GM12878 (cell line): ENCODE measurements around the gene PLPP3. TPM values are rescaled to one million over a fixed set of nuclear protein-coding genes. Genes with fewer than 3 reads are reported as not detected.

ENCODE experiments used
- ATAC-seq: fragments of 200-7000 bp; cut with Tn5 transposase; 3 replicates; pipeline ENCODE4 v1.9.1; 2020; ENCODE audit warnings: mild to moderate bottlenecking, moderate library complexity
- BruUV-seq: library from RNA; stranded (reverse); fragments of 400-500 nt; replicated peaks from 2 replicates; lab custom pipeline; 2021; lab: Mats Ljungman, UMichigan
- CTCF ChIA-PET: fragments of 300-600 bp; sonication (Branson Sonifier 250); formaldehyde crosslinking; extraction: SDS; loops from one replicate; lab custom pipeline; 2021; ENCODE audit warnings: inconsistent platforms; lab: Yijun Ruan, JAX
- POLR2A ChIA-PET: fragments of 350-600 bp; formaldehyde crosslinking; extraction: SDS; loops from one replicate; lab custom pipeline; 2021; ENCODE audit warnings: inconsistent platforms; lab: Charles Lee
- RAD21 ChIA-PET: fragments of 300-600 bp; sonication (Branson Sonifier 250); formaldehyde crosslinking; loops from one replicate; lab custom pipeline; 2023; ENCODE audit warnings: antibody characterized with exemption; ENCODE audit not compliant: unreplicated experiment; lab: Charles Lee
- SMC1A ChIA-PET: fragments of 300-600 bp; sonication (Branson Sonifier 250); formaldehyde crosslinking; loops from one replicate; lab custom pipeline; 2023; ENCODE audit not compliant: unreplicated experiment, uncharacterized antibody; lab: Charles Lee
- DNase-seq: peaks from one replicate; pipeline ENCODE4 v3.0.0-alpha.2; 2011; ENCODE audit warnings: low read depth, low spot score
- FAIRE-seq: peaks from 3 replicates; lab custom pipeline; 2011; peaks lifted over from hg19 to GRCh38; lab: Jason Lieb, UNC
- H2AFZ ChIP-seq: 2 replicates; pipeline ENCODE4 v1.6.0; 2011; ENCODE audit warnings: low read depth, low read length, control low read depth; ENCODE audit not compliant: control insufficient read depth
- H3K27ac ChIP-seq: 2 replicates; pipeline ENCODE4 v1.5.1; 2011; ENCODE audit warnings: control low read depth; ENCODE audit not compliant: control insufficient read depth, insufficient read depth
- H3K27me3 ChIP-seq, 2 experiments: replicated peaks in 1 of 2; 2 replicates each; pipeline versions ENCODE4 v1.6.0 to v1.6.1; 2011; ENCODE audit warnings: low read length in 1 of 2; ENCODE audit not compliant: control insufficient read depth in 2 of 2, insufficient read depth in 2 of 2
- H3K36me3 ChIP-seq, 2 experiments: 2 replicates each; pipeline ENCODE4 v1.5.1; 2011; ENCODE audit warnings: low read length in 1 of 2; ENCODE audit not compliant: control insufficient read depth in 2 of 2, insufficient read depth in 2 of 2
- H3K4me1 ChIP-seq: 2 replicates; pipeline ENCODE4 v1.6.1; 2011; ENCODE audit warnings: mild to moderate bottlenecking, low read length, moderate library complexity, mixed read lengths; ENCODE audit not compliant: control insufficient read depth, insufficient read depth
- H3K4me2 ChIP-seq: 2 replicates; pipeline ENCODE4 v1.6.0; 2011; ENCODE audit warnings: control low read depth; ENCODE audit not compliant: control insufficient read depth, insufficient read depth
- H3K4me3 ChIP-seq: fragments of 200-600 bp; sonication (generic); 2 replicates; pipeline ENCODE4 v1.5.1; 2016
- H3K79me2 ChIP-seq: 2 replicates; pipeline ENCODE4 v1.6.0; 2011; ENCODE audit warnings: low read length; ENCODE audit not compliant: control insufficient read depth, insufficient read depth
- H3K9ac ChIP-seq: 2 replicates; pipeline ENCODE4 v1.8.0; 2011; ENCODE audit warnings: low read length, control low read depth, mixed read lengths; ENCODE audit not compliant: control insufficient read depth, insufficient read depth
- H3K9me3 ChIP-seq: replicated peaks from 3 replicates; pipeline ENCODE4 v1.5.1; 2011; ENCODE audit warnings: mild to moderate bottlenecking, low read length; ENCODE audit not compliant: control insufficient read depth, insufficient read depth
- H4K20me1 ChIP-seq: 2 replicates; pipeline ENCODE4 v1.6.0; 2011; ENCODE audit not compliant: control insufficient read depth, insufficient read depth
- BCL11A ChIP-seq: IDR thresholded peaks from 2 replicates; pipeline ENCODE4 v1.6.1; 2011; ENCODE audit warnings: low read depth, low read length
- BCLAF1 ChIP-seq: fragments of 450-650 bp; IDR thresholded peaks from 2 replicates; pipeline ENCODE4 v1.6.1; 2017; ENCODE audit warnings: antibody characterized with exemption, mild to moderate bottlenecking, moderate library complexity
- CHD2 ChIP-seq: IDR thresholded peaks from 2 replicates; pipeline ENCODE4 v1.6.1; 2011; ENCODE audit warnings: low read depth, low read length, improper control_type of control experiment, borderline replicate concordance
- E4F1 ChIP-seq: fragments of 450-650 bp; IDR thresholded peaks from 2 replicates; pipeline ENCODE4 v1.6.1; 2018; ENCODE audit warnings: borderline replicate concordance, mild to moderate bottlenecking; ENCODE audit not compliant: partially characterized antibody
- GATAD2B ChIP-seq: fragments of 450-650 bp; conservative IDR thresholded peaks from 2 replicates; pipeline ENCODE4 v1.6.1; 2017; ENCODE audit warnings: low read depth, mild to moderate bottlenecking, moderate library complexity
- KDM1A ChIP-seq: fragments of 200-600 bp; sonication (generic); IDR thresholded peaks from 2 replicates; pipeline ENCODE4 v1.6.1; 2016; ENCODE audit warnings: borderline replicate concordance
- MTA3 ChIP-seq: IDR thresholded peaks from 2 replicates; pipeline ENCODE4 v1.6.1; 2012; ENCODE audit warnings: low read length, inconsistent platforms, borderline replicate concordance
- MXI1 ChIP-seq: fragments of 150-350 bp; IDR thresholded peaks from 2 replicates; pipeline ENCODE4 v1.6.1; 2011; ENCODE audit warnings: low read depth, mild to moderate bottlenecking, inconsistent platforms, low read length, improper control_type of control experiment
- NR2C1 ChIP-seq: fragments of 450-650 bp; IDR thresholded peaks from 2 replicates; pipeline ENCODE4 v1.6.1; 2017; ENCODE audit warnings: antibody characterized with exemption, mild to moderate bottlenecking, moderate library complexity
- NR2F1 ChIP-seq: fragments of 450-650 bp; conservative IDR thresholded peaks from 2 replicates; pipeline ENCODE4 v1.6.1; 2017; ENCODE audit warnings: mild to moderate bottlenecking
- POLR2A ChIP-seq: IDR thresholded peaks from 2 replicates; pipeline ENCODE4 v1.6.1; 2011; ENCODE audit warnings: low read depth, mild to moderate bottlenecking, low read length
- SMAD5 ChIP-seq: IDR thresholded peaks from 2 replicates; pipeline ENCODE4 v1.6.1; 2016; ENCODE audit warnings: antibody characterized with exemption, low read depth
- SP1 ChIP-seq: IDR thresholded peaks from one replicate; pipeline ENCODE4 v1.6.1; 2011; ENCODE audit warnings: low read depth, low read length
- STAT1 ChIP-seq: fragments of 450-650 bp; conservative IDR thresholded peaks from 2 replicates; pipeline ENCODE4 v1.6.1; 2014; ENCODE audit warnings: antibody characterized with exemption, mild to moderate bottlenecking
- TCF3 ChIP-seq: IDR thresholded peaks from 2 replicates; pipeline ENCODE4 v1.6.1; 2012; ENCODE audit warnings: low read depth, mild to moderate bottlenecking, low read length, borderline replicate concordance; ENCODE audit not compliant: insufficient read depth
- YY1 ChIP-seq: IDR thresholded peaks from 2 replicates; pipeline ENCODE4 v1.6.1; 2011; ENCODE audit warnings: low read depth, mild to moderate bottlenecking, low read length
- ZBED1 ChIP-seq: IDR thresholded peaks from 2 replicates; pipeline ENCODE4 v1.6.1; 2016; ENCODE audit warnings: borderline replicate concordance
- ZNF207 ChIP-seq: fragments of 450-650 bp; IDR thresholded peaks from 2 replicates; pipeline ENCODE4 v1.6.1; 2014; ENCODE audit warnings: antibody characterized with exemption, mild to moderate bottlenecking, borderline replicate concordance
- ZNF217 ChIP-seq: fragments of 450-650 bp; IDR thresholded peaks from 2 replicates; pipeline ENCODE4 v1.6.1; 2017; ENCODE audit warnings: antibody characterized with exemption, mild to moderate bottlenecking
- ZSCAN29 ChIP-seq: fragments of 450-650 bp; IDR thresholded peaks from 2 replicates; pipeline ENCODE4 v1.6.1; 2017; ENCODE audit warnings: mild to moderate bottlenecking, moderate library complexity
- WGBS: methylation state at CpG from one replicate; pipeline ENCODE4 v1.1.6; 2016; ENCODE audit warnings: low lambda C conversion rate; ENCODE audit not compliant: insufficient replicate concordance, insufficient coverage; ENCODE audit errors: missing lambda C conversion rate; 5-methylcytosine and 5-hydroxymethylcytosine counted together
- in situ Hi-C: fragments of 300-500 bp; cut with MboI; formaldehyde crosslinking; loops from 9 replicates; pipeline ENCODE4 v1.14.3; 2018; ENCODE audit warnings: mixed read lengths
- intact Hi-C: fragments of 100-400 bp; cut with micrococcal nuclease; formaldehyde crosslinking; loops from one replicate; pipeline ENCODE4 v1.14.2; 2022; ENCODE audit not compliant: unreplicated experiment
- polyA plus RNA-seq, 11 experiments: library from polyadenylated mRNA; depleted of rRNA in 4 of 11; unstranded in 6 of 11; stranded (reverse) in 5 of 11; fragments of >200 nt; fragmentation: Nextera tagmentation in 4 of 11; fragmentation: Illumina TruSeq in 1 of 11; extraction: Ambion mirVana in 4 of 11; extraction: Trizol in 1 of 11; gene quantifications; 1 replicate in 1 of 11; 2 replicates in 10 of 11; pipeline versions ENCODE4 v1.2.1 to v1.2.3, GENCODE V29; 2011 to 2016; ENCODE audit warnings: inconsistent platforms in 2 of 11, missing spikeins in 2 of 11, low read depth in 1 of 11
- total RNA-seq, 4 experiments: library from RNA; depleted of rRNA in 3 of 4; stranded (reverse); fragments of >200 nt in 3 of 4; fragmentation: Illumina TruSeq in 1 of 4; extraction: Trizol in 1 of 4; gene quantifications; 2 replicates each; pipeline versions ENCODE4 v1.2.1 to v1.2.3, GENCODE V29; 2013 to 2021

Gene PLPP3
- total and polyA plus RNA-seq, 10 of the 15 experiments (the other 5 are each of a cell fraction or from before 2014, with no cell fraction given) = 6.4 to 26.8 (median 9.5) TPM

GRCh38 chr1:56563568-56563967 is 15.8 kb downstream of the PLPP3 start (continued):
- TF ChIP-seq BCLAF1 = no peak
- TF ChIP-seq, all 136 proteins: peak for 4

GRCh38 chr1:56562891-56563452 is 16.4 kb downstream of the PLPP3 start:
- ChIA-PET SMC1A (interaction anchor here (0.8 to 14.1 kb wide), 18 partner anchors 14 to 430 kb away, joined by 3 to 439 read pairs (median 6); partner anchors contain the start of gene PLPP3), CTCF (interaction anchor here (0.7 to 11.0 kb wide), 8 partner anchors 9 to 154 kb away, joined by 3 to 253 read pairs (median 4); partner anchors contain the start of gene PLPP3), RAD21 (interaction anchor here (0.7 to 11.4 kb wide), 16 partner anchors 9 to 430 kb away, joined by 3 to 381 read pairs (median 8); partner anchors contain the start of gene PLPP3), POLR2A (interaction anchor here (0.9 to 11.1 kb wide), 11 partner anchors 10 to 106 kb away, joined by 3 to 195 read pairs (median 5); partner anchors contain the start of gene PLPP3)
- TF ChIP-seq BCL11A (no peak), SP1 (no peak), ZBED1 (no peak), CHD2 (no peak), ZSCAN29 (no peak), ZNF207 (no peak), E4F1 (no peak), NR2F1 (no peak), ZNF217 (no peak), NR2C1 (no peak), TCF3 (no peak), KDM1A (no peak), GATAD2B (no peak), POLR2A (no peak), SMAD5 (no peak), MTA3 (no peak), STAT1 (no peak), MXI1 (no peak), YY1 (no peak)
- FAIRE-seq (no peak), ATAC-seq (no peak), DNase-seq (no peak)
- Histone ChIP-seq H3K36me3 (no peaks in the 10 kb centered on the region), H3K4me1 (no peaks in the 10 kb centered on the region; the same call in 1 of the 2 replicates), H3K4me2 (no peak overlapping the region), H3K27ac (no peak overlapping the region), H2AFZ (no peak overlapping the region), H3K79me2 (no peaks in the 10 kb centered on the region), H4K20me1 (no peaks in the 10 kb centered on the region), H3K27me3 (no peaks in the 10 kb centered on the region), H3K4me3 (no peak overlapping the region), H3K9ac (no peak overlapping the region), H3K9me3 (no peaks in the 10 kb centered on the region)
- no TSS peak for BruUV-seq
- in situ Hi-C loops (no loop called here), intact Hi-C loops (loop anchor here (10.0 kb wide), 1 partner anchor 1348 kb away; the partner anchor contains the start of gene USP24)
- 68% methylated on average over 2 of the region's 2 CpGs for WGBS
